ENCODE data around the gene SLC35F3. TPM values are rescaled to one million over a fixed set of nuclear protein-coding genes. Genes with fewer than 3 reads are reported as not detected.

SLC35F3 gene
- total RNA-seq, 1 experiment from 2014 or later: 22.7 TPM

- no TSS peak for BruUV-seq (replicated peaks)
- no peak overlapping the region for H3K4me3 ChIP-seq (ENCODE audit: low read depth, low read length, poor library complexity, severe bottlenecking)
- ChIA-PET CTCF (no interaction called here), POLR2A (ENCODE audit: low non-redundant PET) (no interaction called here)
- H3K4me1 ChIP-seq (ENCODE audit: insufficient read depth, low read length, poor library complexity, severe bottlenecking): no peaks in the 10 kb centered on the region
- peaks cover 16% of the 10 kb centered on the region for H3K27me3 ChIP-seq (replicated peaks; ENCODE audit: insufficient read depth, low read depth, low read length, poor library complexity)
- DNase-seq (ENCODE audit: low spot score): no peak
- no peaks in the 10 kb centered on the region for H3K36me3 ChIP-seq (ENCODE audit: insufficient read depth, low read length, poor library complexity, severe bottlenecking)
- H3K9me3 ChIP-seq (ENCODE audit: low read depth, low read length, poor library complexity, severe bottlenecking): no peaks in the 10 kb centered on the region
- TF ChIP-seq EZH2 (IDR thresholded peaks at IDR 0.05; ENCODE audit: borderline replicate concordance, low read depth, low read length, poor library complexity, severe bottlenecking): no peak
- TF ChIP-seq, protein P1, sequence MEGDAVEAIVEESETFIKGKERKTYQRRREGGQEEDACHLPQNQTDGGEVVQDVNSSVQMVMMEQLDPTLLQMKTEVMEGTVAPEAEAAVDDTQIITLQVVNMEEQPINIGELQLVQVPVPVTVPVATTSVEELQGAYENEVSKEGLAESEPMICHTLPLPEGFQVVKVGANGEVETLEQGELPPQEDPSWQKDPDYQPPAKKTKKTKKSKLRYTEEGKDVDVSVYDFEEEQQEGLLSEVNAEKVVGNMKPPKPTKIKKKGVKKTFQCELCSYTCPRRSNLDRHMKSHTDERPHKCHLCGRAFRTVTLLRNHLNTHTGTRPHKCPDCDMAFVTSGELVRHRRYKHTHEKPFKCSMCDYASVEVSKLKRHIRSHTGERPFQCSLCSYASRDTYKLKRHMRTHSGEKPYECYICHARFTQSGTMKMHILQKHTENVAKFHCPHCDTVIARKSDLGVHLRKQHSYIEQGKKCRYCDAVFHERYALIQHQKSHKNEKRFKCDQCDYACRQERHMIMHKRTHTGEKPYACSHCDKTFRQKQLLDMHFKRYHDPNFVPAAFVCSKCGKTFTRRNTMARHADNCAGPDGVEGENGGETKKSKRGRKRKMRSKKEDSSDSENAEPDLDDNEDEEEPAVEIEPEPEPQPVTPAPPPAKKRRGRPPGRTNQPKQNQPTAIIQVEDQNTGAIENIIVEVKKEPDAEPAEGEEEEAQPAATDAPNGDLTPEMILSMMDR (conservative IDR thresholded peaks at IDR 0.05; ENCODE audit: low read depth, low read length): no peak
- H3K27ac ChIP-seq (ENCODE audit: low read depth, low read length, poor library complexity, severe bottlenecking): no peak overlapping the region
- intact Hi-C loops (cut with micrococcal nuclease; ENCODE audit: unreplicated experiment): no loop called here
Measured at GRCh38 chr1:233919786-233920185, 15.3 kb downstream of the SLC35F3 start.

DNA sequence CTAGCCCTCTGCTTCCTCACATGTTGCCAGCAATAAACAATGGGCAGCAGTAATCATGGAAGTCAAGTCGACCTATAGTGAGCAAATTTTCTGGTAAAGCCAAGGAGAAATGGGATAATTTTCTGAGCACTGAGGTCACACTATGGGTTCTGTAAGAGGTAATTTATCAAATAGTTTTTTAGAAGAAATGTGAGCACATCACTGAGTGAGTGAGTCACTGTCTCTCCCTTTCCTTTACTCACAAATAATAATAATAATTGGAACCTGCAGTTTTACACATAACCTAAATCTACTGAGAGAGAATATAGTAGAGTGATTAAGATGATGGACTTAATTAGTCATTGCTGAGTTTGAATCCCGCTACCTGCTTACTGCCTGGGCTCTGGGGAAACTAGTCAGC, 23.6 kb downstream of the SLC35F3 start:
- no peak for DNase-seq (ENCODE audit: low spot score)

GRCh38 chr1:233933339-233933738, 28.9 kb downstream of the SLC35F3 start:
- Histone ChIP-seq H3K9me3 (ENCODE audit: low read depth, low read length, poor library complexity, severe bottlenecking) (no peaks in the 10 kb centered on the region), H3K27me3 (replicated peaks; ENCODE audit: insufficient read depth, low read depth, low read length, poor library complexity) (peaks cover 46% of the 10 kb centered on the region), H3K27ac (ENCODE audit: low read depth, low read length, poor library complexity, severe bottlenecking) (no peak overlapping the region), H3K36me3 (ENCODE audit: insufficient read depth, low read length, poor library complexity, severe bottlenecking) (no peaks in the 10 kb centered on the region), H3K4me3 (ENCODE audit: low read depth, low read length, poor library complexity, severe bottlenecking) (no peak overlapping the region), H3K4me1 (ENCODE audit: insufficient read depth, low read length, poor library complexity, severe bottlenecking) (no peaks in the 10 kb centered on the region)
- BruUV-seq (replicated peaks): no TSS peak
- TF ChIP-seq EZH2 (IDR thresholded peaks at IDR 0.05; ENCODE audit: borderline replicate concordance, low read depth, low read length, poor library complexity, severe bottlenecking): no peak
- TF ChIP-seq, protein P1 (conservative IDR thresholded peaks at IDR 0.05; ENCODE audit: low read depth, low read length): no peak
- ChIA-PET CTCF (no interaction called here), POLR2A (ENCODE audit: low non-redundant PET) (no interaction called here)
- intact Hi-C loops (cut with micrococcal nuclease; ENCODE audit: unreplicated experiment): no loop called here
- DNase-seq (ENCODE audit: low spot score): no peak

More for the DNA sequence above, 23.6 kb downstream of the SLC35F3 start:
- Histone ChIP-seq H3K9me3 (ENCODE audit: low read depth, low read length, poor library complexity, severe bottlenecking) (no peaks in the 10 kb centered on the region), H3K36me3 (ENCODE audit: insufficient read depth, low read length, poor library complexity, severe bottlenecking) (no peaks in the 10 kb centered on the region), H3K4me3 (ENCODE audit: low read depth, low read length, poor library complexity, severe bottlenecking) (no peak overlapping the region), H3K27ac (ENCODE audit: low read depth, low read length, poor library complexity, severe bottlenecking) (no peak overlapping the region), H3K4me1 (ENCODE audit: insufficient read depth, low read length, poor library complexity, severe bottlenecking) (no peaks in the 10 kb centered on the region), H3K27me3 (replicated peaks; ENCODE audit: insufficient read depth, low read depth, low read length, poor library complexity) (peaks cover 25% of the 10 kb centered on the region)
- ChIA-PET CTCF (no interaction called here), POLR2A (ENCODE audit: low non-redundant PET) (no interaction called here)
- BruUV-seq (replicated peaks): no TSS peak
- no peak for TF ChIP-seq EZH2 (IDR thresholded peaks at IDR 0.05; ENCODE audit: borderline replicate concordance, low read depth, low read length, poor library complexity, severe bottlenecking)
- TF ChIP-seq, protein P1 (conservative IDR thresholded peaks at IDR 0.05; ENCODE audit: low read depth, low read length): no peak
- intact Hi-C loops (cut with micrococcal nuclease; ENCODE audit: unreplicated experiment): no loop called here
